Measurements from ENCODE around the gene FOXO3.
A peak's percentile ranks its signal among the peaks of the same experiment; 100 is the strongest.
"Not testable (repeated sequence)": the region's sequence is repeated elsewhere in the genome, so short reads cannot be mapped to it uniquely, and the experiment has no call there.

Gene FOXO3

GRCh38 chr6:108665495-108666196, 104.9 kb downstream of the FOXO3 start:
- no peak for DNase-seq

- DNase-seq, result no peak
These were observed 106.0 kb downstream of the FOXO3 start for GRCh38 chr6:108666656-108667260.

- no peak for DNase-seq
These were observed 107.3 kb downstream of the FOXO3 start for GRCh38 chr6:108667993-108668392.

DNA sequence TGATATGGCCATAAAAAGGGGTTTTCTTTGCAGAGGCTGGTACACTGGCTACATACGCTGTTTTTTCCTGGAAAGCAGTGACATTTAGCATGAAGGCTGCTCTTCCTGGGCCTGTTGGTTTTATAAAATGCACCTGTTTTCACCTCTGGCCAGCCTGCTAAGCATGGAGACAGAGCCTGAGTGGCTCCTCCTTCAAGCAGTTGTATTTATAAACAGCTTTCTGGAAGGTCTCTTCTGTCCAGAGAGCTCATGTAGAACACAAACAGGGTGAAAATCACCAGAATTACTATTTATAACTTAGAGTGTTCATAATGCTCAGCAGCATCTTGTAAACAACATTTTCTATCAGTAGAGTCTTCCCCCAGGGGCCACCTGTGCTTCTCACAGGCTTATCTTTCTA, 109.0 kb downstream of the FOXO3 start:
- no peak for DNase-seq

DNA sequence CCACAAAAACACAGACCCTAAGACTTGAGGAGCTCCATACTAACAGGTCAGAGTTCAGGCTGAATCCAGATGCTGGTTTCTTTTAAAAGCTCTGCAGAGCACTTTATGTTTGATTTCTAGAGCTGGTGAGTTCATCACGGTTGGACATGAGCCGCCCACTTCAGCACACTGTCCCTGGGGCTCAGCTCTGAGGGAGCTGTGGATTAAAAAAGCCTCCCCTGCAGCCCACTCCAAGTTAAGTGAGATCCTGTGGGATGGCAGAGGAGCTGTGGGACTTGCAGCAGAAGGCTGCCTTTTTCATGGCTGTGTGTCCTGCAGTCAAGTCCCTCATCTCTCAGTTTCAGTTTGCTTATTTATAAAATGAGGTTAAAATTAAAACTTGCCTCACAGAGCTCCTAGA, 110.5 kb downstream of the FOXO3 start:
- no peak for DNase-seq

- DNase-seq, result no peak
These were observed 111.1 kb downstream of the FOXO3 start for GRCh38 chr6:108671790-108672189.

DNA sequence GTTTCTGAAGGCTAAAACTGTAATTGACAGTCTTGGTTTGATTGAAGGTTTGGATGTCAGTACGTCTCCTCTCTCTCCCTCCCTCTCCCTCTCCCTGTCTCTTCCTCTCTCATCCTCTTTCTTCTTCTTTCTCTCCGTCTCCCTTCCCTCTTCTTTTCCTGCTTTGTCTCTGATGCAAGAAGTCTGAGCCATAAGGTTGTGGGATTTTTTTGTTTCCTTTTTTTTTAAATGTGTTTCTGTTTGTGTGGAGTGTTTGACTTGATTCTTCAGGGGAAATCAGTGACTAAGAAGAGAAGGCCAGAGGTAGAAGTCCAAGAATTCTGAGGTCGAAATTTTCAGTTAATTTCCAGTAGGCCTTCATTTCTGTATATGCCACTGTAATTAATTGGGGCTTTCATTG, 111.9 kb downstream of the FOXO3 start:
- DNase-seq, result no peak

DNA sequence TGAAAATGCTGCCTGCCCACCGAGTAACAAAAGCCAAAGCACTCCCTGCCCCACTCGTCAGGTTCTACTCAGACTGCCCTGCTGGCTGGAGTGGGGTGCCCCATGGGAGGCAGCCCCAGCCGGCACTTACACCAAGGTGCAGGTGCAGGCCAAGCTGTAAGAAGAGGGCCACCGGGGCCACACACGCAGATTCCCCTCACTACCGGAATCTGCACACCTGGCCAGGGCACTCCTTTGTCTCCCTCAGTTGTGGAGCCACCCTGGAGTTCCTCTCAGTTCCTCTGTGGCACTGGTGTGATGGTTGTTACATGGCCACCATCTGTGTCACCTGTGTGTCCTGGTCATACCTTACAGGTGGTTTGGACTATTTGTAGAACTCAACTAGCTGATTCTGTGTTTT, 112.4 kb downstream of the FOXO3 start:
- DNase-seq, result no peak

GRCh38 chr6:108673602-108674001, 112.9 kb downstream of the FOXO3 start:
- DNase-seq, result no peak

- DNase-seq, result no peak
These were observed 114.8 kb downstream of the FOXO3 start for GRCh38 chr6:108675226-108676200.

DNA sequence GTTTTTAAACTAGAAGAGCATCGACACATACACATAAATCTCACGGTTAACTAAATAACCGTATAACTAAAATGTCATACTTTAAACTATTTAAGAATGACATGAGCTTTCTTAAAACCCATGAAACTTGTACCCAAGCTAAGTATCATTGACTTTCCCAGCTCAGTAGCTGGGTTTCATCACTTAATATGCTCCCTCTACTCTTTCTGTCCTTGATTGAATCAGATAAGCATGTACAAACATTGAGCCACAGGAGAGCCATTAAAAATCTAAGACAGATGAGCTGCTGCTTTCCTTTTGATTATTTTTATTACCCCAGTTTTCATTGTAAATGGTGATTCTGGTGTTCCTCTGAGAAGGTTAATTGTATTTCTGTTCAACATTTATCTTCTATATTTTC, 115.8 kb downstream of the FOXO3 start:
- DNase-seq, result no peak

DNA sequence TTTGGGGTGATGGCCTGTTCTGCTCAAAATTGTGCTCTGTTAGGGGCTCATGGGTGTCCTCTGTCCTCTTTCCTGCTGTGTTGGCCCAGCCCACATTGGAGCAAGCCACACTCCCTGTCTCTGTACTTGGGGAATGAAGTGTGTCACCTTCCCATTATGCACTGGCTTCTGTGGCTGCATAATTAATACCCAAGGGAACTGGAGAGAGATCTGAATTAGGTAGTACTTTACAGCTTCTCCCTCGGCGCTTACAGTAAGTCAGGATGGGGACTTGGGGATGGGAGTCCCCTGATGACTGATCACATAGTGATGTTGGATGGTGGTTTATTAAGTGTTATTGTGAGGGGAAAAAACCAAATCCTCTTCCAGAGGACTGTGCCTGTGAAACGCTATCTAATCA, 116.6 kb downstream of the FOXO3 start:
- no peak for DNase-seq

DNA sequence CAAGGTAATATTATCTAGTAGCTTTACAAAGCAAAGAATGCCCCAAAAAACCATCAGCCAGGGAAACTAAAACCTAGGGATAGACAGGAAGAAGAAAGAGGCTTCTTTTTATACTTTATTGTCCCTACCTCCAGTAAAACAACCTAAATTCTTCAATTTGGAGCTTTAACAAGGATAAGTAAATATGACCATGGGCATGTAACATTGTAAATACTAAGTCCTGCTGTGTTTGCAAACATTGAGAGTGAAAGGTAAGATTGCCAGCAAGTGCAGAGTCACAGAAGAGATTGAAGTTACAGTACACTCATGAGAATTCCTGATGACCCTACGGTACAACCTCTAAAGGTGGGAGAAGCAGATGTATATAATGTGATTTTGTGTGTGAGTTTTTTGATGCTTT, 117.2 kb downstream of the FOXO3 start:
- no peak for DNase-seq

GRCh38 chr6:108680314-108680713, 119.6 kb downstream of the FOXO3 start:
- not testable (repeated sequence) for DNase-seq

GRCh38 chr6:108681721-108682120, 121.0 kb downstream of the FOXO3 start:
- DNase-seq, result not testable (repeated sequence)

DNA sequence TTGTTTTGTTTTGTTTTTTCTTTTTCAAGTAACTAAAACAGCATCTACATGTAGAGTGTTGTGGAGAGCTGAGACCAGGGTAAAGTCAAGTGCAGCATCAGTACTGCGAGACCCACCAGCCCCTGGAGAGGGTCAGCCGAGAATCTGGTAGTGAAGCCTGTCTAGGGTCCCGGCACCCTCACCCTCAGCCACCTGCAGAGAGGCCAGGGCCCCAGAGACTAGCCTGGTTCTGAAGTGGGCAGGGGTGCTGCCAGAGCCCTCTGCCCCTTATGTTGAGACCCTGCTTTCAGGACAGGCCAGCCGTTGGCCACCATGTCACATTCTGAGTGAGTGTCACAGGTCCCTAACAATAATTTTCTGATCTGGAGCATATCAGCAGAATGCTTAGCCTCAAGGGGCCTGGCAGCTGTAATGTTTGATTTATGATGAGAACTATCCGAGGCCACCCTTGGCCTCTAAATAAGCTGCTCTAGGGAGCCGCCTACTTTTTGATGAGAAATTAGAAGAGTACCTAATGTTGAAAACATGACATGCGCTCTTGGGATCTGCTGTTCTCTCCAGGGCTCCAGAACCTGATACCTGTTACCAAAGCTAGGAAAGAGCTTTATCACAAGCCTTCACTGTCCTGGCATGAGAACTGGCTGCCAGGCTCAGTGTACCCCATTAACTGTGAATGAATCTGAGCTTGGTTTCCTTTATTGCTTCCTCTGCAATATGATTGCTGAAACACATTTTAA, 121.8 kb downstream of the FOXO3 start:
- not testable (repeated sequence) for DNase-seq

- DNase-seq, result not testable (repeated sequence)
These were observed 123.3 kb downstream of the FOXO3 start for GRCh38 chr6:108683976-108684375.

DNA sequence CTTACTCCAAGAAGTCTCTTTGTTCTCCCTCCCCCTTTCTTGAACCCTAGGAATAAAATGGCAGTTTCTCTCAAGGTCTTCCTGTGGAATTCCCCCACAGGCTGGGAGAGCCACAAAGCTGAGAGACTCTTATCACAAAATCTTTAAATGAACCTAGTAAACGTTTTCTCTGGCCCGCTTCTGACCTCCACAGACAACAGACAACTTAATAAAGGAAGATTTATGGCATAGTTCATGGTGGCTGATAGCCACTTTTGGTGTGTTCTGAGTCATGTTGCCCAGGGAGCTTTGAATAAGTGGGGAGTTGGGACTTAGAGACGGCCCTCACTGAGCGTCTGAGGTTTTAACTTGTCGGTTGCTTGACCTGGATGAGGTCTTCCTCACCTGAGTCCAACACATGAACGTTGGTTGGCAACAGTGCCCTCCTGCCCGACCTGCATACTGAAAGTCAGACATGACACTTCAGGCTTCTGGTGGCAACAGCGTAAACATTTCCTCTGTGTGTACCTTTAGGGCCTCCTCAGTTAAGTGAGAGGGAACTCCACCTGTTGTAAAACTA, 124.1 kb downstream of the FOXO3 start:
- peak; percentile 71 for DNase-seq

- DNase-seq, result no peak
These were observed 125.3 kb downstream of the FOXO3 start for GRCh38 chr6:108685970-108686369.

DNA sequence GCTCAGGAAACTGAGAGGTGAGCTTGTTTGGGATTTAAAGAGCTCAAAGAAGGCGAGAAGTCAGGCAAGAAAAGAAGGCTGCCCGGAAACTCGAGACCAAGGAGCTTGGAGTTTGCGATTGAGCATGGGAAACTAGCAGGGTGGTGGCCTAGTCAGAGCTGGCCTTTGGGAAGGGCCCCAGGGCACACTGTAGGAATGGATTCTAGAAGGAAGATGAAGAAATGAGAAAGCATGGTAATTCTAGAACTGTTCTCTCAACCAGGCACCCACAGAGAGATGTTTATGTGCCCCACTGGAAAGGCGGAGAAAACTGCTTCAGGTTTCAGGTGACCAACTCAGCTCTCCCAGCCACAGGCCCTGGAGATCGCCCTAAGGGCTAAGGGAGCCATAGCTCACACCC, 126.2 kb downstream of the FOXO3 start:
- no peak for DNase-seq

DNA sequence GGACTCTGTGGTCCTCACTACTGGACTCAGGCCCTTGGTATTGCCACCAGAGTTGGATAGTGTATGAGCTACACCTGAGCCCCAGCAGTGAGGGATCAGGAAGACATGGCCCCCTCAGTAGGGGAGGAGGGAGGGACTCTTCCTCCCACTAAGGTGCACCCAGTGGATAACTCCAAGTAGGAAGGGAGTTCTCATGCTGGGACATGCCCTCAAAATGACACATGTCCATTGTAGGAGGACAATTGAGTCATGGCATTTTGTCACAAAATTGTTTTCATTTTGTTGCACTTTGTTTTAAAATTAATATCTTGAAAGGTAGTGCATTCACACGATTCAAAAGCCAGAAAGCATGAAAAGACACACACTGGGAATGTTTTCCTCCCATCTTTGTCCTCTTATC, 127.2 kb downstream of the FOXO3 start:
- no peak for DNase-seq
